A204.1 (cell line): Measurements from ENCODE around the gene PSMG2.
"Not testable (repeated sequence)": the region's sequence is repeated elsewhere in the genome, so short reads cannot be mapped to it uniquely, and the experiment has no call there.

ENCODE experiments used
- FAIRE-seq: peaks from 2 replicates; lab custom pipeline; 2012; peaks lifted over from hg19 to GRCh38; lab: Jason Lieb, UNC

PSMG2 gene

DNA sequence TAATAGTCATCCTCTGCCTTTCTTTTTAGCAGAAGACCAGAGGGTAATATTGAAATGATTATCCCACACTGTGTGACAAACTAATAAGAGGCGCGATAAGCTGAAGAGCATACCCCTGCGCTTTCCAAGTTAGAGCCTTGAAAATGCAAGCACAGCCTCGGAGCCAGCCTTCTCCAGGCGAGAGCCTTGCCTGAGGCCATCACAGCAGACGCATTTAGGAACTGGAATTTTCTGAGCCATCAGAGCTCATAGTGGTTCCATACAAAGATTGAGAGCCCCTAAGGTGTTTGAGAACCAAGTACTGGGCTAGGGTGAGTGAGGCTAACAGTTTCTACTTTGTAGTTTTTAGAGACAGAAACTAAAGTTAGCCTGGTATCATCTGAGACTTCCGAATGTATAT is 19.9 kb downstream of the PSMG2 start:
- FAIRE-seq = no peak

DNA sequence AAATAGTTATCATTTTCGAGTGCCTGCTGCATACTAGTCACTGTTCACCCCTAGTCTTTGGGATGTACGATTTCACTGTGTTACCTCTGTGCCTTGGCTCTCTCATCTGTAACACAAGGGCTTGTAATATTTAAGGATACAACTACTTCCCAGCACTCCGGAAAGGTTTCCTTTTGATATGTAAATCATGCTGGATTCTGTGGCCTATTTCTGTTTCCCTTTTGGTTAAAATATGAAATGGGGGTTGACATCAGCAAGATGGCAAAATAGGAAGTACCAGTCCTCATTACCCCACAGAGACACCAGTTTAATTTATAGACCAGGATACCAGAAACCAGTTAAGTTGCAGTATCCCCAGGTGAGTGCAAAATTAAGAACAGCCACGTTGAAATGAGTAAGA is 23.5 kb downstream of the PSMG2 start:
- FAIRE-seq = no peak

DNA sequence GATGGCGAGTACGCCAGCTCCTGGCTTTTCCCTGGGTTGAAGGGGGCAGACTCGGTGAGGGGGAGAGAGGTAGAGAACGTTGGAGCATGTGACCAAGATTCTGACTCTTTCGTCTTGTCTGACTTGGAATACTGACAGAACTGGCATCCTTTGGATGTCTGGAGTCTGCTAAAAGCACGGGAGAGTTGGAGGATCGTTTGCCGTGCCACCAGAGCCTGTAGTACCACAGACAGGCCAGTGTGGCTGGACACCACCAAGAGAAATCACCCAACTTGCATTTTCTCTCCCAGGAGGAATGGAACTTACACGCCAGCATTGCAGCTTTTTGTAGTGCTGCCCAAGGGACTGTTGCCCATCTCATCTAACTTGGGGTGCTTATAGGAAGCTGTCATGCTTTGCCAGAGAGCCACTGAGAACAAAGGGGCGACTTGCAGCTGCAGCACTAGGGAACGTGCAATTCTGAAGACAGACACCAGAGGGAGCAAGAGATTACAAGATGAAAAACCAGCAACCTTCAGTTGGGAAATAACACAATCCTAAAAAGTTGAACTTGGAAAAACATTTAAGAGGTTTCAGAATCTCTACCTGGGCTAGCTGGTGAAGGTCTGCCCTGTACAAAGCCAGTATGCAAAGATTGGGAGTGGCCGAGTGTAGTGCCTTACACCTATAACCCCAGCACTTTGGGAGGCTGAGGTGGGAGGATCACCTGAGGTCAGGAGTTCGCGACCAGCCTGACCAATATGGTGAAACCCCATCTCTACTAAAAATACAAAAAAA is 24.1 kb downstream of the PSMG2 start:
- peak; percentile 88 for FAIRE-seq

DNA sequence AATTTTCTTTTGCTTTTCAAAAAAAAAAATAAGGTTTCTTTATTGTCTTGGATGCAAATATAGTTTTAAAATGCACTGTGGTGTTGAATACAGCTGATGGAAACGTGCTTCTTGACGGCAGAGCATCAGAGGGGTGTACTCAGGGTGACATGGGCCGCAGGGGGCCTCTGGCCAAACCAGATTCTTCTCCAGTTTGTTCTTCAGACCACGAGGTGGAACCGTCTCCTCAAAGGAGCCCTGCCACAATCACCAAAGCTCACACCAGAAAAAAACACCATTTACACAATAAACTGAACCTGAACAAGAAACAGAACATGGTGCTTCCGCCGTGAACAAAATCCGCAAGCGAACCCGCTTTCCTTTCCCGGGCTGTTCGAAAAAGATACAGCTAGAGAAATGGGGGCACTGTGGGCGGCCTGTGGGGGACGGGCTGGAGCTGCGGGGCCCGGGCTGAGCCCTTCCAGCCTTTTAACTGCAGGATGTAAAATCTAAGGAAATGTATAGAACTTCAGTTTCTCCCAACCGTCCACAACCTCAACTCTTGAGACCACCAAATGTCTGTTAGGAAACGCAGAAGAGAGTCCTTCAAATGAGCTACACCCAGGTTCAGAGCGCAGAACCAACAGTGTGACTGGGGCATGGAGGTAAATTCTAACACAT is 34.5 kb downstream of the PSMG2 start:
- FAIRE-seq = no peak

DNA sequence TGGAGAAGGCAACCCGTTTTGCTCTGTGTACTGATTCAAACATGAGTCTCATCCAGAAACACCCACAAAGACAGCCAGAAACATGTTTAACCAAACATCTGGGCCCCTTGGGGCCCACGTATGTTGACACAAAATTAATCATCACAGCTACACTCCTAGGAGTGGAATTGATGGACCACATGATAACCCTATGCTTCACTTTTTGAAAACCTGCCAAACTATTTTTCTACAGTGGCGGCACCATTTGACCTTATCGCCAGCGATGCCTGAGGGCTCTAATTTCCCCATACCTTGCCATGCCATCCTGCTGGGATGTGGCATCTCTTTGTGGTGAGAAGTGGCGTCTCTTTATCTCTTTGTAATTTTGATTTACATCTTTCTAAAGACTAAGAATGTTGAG is 38.5 kb downstream of the PSMG2 start:
- FAIRE-seq = no peak

DNA sequence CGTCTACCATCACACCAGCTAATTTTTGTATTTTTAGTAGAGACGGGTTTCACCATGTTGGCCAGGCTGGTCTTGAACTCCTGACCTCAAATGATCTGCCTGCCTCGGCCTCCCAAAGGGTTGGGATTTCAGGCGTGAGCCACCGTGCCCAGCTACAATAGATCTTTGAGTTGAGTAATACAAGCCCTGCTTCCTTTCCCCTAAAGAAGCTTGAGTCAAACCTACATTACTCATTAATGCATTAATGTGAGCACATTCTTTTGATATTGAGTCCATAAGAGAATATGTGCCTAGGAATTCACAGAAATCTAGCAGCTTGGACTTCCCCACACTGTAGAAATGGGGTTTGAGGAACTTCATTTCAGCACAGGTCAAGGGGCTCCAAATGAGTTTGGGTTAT is 39.6 kb downstream of the PSMG2 start:
- no peak for FAIRE-seq

DNA sequence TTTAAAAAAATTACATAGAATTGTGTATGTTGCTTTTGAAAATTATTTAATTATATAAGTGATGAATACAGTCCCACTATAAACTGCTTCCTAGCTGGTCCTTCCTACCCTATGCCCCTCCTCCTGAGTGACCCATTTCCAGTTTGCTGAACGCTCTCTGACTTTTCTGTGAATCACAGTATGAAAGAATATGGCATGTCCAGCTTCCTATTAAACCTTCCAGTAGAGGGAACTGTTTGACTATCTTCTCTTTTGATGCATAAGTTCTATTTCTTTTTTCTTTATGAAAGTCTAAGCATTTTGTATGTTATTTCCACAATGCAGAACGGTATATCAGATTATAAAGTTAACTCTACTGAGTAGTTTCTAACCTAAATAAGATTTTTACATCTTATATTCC is 41.3 kb downstream of the PSMG2 start:
- FAIRE-seq = peak; percentile 98

DNA sequence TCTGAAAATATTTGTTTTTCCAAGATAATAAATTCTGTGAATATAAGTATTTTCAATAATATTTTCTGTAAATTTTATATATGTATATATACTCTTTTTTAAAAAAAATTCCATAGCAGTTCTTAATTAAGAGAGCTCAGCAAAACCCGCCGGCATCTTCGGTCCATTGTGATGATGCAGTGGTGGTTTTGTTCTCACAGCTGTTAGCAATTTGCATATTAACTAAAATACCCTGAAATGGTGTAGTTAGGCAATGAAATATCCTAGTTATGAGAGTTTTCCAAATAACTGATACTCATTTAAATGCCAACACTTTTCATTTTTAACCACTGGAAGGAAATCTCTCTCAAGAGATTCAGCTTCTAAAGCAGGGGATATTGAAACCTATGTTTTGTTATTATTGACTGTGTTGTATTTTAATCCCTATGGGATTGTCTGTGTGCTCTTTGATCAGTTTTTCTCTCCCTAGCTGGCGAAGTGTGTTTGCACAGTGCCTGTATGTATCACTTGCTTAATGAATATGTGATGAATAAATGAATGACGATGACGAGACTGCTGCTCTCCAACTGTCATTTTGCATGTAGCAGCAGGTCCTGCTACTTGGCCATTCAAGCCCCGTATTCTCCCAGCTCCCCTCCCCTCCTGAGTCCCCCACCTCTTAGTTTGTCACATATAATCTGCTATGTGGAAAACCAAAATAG is 42.4 kb downstream of the PSMG2 start:
- no peak for FAIRE-seq

DNA sequence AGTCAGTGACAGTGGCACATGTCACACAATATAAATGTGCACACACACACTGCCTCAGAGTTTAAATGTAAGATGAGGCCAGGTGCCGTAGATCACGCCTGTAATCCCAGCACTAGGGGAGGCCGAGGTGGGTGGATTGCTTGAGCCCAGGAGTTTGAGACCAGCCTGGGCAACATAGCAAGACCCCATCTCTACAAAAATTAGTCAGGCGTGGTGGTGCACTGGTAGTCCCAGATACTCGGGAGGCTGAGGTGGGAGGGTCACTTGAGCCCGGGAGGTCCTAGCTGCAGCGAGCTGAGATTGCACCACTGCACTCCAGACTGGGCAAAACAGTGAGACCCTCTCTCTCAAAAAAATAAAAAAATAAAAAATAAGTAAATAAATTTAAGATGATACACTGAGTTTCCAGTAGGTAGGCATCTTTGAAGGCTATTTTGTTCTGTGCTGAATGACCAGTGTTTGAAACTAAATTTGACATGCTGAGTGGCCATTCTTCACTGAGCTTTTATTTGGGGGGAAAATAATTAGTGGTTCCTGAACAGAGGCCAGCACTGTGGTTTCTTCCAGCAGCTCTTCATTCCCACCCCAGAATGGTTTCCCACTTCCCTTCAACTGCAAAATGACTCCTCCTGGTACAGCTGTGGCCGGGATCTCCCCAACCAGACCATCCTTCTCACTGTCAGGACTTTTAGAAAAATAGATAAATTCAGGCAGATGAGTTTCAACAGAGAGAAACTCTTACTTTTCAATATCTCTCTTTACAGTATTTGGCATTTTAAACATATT is 44.9 kb downstream of the PSMG2 start:
- FAIRE-seq = no peak

DNA sequence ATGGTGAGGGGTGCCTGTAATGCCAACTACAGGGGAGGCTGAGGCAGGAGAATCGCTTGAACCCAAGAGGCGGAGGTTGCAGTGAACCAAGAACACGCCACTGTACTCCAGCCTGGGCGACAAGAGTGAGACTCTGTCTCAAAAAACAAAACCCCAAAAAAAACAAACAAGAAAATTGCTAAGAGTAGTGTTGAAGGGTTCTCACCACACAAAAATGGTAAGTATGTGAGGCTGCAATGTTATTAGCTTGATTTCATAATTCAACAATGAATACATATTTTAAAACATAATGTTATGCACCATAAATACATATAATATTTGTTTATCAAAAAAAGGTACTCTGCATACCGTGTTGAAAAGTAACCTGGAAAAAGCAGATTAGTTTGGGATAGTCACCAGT is 45.8 kb downstream of the PSMG2 start:
- FAIRE-seq = no peak

DNA sequence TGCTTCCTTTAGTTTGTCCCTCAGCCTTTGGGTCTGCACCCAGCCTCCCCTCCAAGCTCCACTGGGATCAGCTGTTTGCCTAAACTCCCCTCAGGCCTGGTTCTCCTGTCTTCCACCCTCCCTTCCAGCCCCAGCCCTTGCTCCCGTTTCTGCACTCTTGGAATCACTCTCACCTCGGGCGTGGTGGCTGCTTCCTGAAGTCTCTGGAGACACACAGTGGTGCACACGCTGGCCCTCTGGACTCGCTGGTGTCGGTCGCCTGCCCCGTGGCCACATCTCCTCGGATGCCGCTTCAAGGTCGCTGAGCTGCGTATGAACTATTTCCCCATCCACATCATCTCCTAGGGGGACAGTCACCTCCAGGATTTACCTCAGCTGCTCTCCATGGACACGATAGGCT is 46.3 kb downstream of the PSMG2 start:
- no peak for FAIRE-seq

DNA sequence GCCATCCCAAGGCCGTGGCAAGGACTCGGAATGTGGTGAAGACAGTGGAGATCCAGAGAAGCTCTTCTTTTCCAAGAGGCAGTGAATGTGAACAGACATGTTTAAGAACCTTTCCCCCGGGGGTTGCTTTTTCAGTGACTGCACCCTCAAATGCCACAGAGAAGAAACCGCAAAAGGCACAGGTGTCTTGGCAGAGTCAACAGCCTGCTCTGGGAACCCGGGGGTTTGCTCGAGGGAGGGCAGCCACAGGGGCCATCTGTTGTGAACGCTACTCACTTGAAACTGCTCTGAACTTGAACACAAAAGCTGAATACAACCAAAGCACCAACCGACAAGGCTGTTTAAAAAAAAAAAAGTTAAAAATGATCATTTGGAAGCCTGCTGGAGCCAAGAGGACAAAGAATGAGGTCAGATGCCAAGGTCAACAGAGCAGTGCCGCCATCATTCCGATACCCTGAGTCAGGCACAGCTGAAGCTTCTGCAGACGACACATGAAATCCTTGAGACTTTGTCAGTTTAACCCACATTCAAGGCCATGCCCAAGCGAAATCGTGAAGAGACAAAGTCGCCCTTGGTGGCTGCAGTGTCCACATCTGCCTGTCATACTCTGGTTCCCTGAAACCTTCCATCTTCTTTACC is 47.4 kb downstream of the PSMG2 start:
- no peak for FAIRE-seq

DNA sequence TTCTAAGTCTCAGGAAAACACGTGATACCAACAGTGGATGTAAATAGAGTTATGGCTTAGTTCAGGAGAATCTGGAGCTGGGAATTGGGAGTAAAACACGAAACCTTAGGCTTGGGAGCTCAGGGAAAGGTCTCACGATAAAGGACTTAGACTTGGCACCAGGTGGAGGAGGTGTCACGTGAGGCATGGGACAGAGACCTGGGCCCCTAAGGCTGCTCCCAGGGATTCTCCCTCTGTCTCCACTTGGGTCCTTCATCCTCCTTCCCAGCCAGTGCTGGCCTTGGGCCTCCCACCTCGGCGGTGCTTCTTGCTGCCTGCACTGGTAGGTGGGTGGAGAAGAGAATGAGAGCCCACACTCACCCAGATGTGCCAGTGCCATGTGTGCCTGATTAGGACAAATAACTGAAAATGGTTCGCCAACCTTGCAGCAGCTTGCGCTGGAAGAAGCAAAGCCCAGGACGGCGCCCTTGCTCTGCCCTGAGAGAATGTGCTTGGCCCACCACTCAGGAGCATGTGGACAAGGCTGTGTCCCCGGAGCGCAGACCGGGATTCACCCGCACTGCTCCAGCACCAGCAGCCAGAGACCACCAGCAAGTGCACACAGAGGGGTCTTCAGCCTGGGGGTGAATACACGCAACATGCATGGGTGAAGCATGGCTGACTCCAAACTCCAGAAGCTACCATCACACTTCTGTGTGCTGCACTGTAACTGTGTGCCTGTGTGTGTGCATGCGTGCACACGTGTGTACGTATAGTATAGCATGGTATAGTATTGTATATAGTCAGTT is 48.1 kb downstream of the PSMG2 start:
- no peak for FAIRE-seq

DNA sequence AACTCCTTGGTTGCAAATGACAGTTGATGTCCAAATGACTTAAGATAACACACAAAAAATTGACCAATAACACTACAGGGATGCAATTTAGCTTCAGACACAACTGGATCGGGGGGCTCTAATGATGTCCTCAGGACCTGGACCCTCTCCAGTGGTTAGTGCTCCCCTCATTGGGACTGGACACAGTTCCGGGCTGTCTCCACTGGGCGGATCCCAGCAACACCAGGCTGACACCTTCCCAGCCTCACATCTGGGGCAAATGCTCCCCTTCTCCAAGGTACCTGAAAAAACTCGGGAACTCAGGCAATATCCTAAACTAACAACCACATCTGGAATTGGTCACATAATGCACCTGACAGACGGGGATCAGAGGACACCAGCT is 48.7 kb downstream of the PSMG2 start:
- no peak for FAIRE-seq

DNA sequence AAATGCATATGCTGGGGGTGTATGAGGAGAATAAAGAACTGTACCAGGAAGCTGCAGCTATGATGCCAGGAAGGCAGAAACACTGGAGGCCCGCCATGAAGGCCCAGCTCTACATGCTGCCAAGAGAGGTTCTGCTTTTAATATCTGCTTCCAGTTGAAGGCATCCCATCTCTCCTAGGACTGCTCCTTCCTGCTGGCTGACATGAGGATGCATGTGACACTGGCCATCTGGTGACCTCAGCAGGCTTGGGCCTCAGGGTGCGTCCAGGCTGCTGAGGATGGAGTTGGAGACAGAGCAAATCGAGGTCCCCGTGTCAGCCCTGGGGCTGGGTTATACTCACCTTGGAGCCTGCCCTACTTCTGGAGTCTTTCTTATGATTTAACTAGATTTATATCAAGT is 49.0 kb downstream of the PSMG2 start:
- FAIRE-seq = no peak

DNA sequence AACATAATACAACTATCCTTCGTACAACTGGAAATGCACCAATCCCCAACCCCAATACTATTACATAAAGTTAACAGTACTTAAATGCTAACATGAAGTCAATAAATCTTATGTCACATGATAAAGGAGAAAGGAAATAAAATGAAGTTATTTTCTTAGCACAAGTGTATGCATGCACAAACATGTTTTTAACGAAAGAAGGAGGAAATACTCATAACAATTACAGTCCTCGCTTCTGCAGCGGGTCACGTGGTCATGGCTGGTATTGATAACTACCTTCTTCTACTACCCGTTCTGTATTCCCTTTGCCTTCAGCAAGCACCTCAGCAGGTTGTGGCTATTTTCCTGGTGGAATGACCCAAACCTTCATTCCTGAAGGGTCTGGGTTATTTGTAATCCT is 51.7 kb downstream of the PSMG2 start:
- FAIRE-seq = no peak

DNA sequence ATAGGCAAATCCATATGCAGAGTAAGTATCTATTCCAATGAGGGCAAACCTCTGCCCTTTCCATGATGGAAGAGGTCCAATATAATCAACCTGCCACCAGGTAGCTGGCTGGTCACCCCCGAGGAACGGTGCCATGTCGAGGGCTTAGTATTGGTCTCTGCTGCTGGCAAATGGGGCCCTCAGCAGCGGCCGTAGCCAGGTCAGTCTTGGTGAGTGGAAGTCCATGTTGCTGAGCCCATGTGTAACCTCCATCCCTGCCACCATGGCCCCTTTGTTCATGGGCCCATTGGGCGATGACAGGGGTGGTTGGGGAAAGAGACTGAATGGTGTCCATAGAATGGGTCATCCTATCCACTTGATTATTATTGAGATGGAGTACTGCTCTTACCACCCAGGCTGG is 52.8 kb downstream of the PSMG2 start:
- FAIRE-seq = not testable (repeated sequence)

DNA sequence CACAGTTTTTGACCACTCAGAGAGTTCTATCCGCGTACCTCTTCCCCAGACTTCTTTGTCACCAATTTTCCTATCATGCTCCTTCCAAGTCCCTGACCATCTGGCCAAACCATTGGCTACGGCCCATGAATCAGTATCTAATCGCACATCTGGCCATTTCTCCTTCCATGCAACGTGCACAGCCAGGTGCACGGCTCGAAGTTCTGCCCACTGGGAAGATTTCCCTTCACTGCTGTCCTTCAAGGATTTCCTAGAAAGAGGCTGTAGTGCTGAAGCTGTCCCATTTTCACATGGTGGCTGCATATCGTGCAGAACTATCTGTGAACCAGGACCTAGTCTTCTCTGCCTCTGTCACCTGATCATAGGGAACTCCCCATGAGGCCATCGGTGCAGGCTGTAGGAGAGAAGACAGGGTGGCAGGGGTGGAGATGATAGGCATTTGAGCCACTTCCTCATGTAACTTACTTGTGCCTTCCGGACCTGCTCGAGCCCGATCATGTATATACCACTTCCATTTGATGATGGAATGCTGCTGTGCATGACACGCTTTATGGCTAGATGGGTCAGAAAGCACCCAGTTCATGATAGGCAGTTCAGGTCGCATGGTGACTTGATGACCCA is 53.9 kb downstream of the PSMG2 start:
- FAIRE-seq = not testable (repeated sequence)

DNA sequence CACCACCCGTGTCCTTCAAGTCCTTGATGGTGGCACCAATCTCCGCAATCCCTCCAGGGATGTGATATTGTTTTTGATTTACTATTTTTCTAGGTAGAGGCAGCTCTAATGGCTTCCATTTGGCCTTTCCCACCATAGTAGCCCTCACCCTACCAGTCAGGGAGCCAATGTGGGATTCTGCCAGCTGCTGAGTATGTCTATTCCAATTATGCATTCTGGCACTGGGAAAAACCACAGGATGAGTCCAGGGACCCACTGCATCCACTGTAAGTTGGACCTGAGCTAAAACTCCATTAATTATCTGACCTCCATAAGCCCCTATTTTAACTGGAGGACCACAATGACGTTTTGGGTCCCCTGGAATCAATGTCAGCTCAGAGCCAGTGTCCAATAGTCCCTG is 55.7 kb downstream of the PSMG2 start:
- FAIRE-seq = not testable (repeated sequence)

DNA sequence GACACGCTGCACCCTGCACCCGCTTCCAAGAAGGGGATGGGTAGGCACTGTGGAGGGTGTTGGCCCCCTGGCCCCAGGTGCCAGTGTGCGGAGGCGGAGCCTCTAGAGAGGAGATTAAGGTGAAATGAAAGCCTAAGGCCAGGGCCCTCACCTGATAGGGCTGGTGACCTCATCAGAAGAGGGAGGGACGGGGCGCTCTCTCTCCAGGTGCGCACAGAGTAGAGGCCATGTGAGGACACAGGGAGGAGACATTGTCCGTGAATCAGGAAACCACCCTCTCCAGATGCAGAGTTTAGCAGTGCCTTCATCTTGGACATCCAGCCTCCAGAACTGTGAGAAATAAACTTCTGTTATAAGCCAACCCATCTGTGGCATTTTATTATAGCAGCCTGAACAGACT is 62.3 kb downstream of the PSMG2 start:
- no peak for FAIRE-seq

DNA sequence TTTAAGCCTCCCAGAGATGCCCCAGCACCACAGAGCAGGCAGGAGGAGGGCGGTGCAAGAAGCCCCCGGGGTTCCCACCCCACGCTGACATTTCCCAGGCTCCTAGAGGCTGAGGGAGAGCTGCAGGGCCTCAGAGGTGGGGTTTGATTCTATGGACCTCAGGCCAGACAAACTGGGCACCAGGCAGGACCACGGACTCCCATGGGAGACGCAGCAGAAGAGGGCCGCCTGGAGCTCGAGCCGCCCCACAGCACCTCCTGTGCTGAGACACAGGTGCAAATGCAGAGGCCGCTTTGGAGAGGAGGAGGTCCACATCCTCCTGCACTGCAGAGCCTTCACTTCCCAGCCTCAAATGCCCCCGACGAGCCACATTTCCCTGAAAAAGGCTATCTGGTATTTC is 62.7 kb downstream of the PSMG2 start:
- FAIRE-seq = no peak
